ENCODE measurements around the gene LAMTOR1.
"Not testable (repeated sequence)": the region's sequence is repeated elsewhere in the genome, so short reads cannot be mapped to it uniquely, and the experiment has no call there.

- TF ChIP-seq POLR2A, CTCF (IDR thresholded peaks at IDR 0.05): not testable (repeated sequence)
These were observed 39.0 kb upstream of the LAMTOR1 start for GRCh38 chr11:72142086-72142485.

Data from Peyer's patch (tissue), 4 donors.